GM18909 (cell line): ENCODE data around the gene ZBTB39.
"Not testable (repeated sequence)": the region's sequence is repeated elsewhere in the genome, so short reads cannot be mapped to it uniquely, and the experiment has no call there.

Experiments
- ATAC-seq: cut with Tn5 transposase; IDR thresholded peaks from one replicate; pipeline ENCODE4 v1.9.1; 2021; ENCODE audit warnings: mild to moderate bottlenecking; ENCODE audit not compliant: unreplicated experiment, poor library complexity

The ZBTB39 gene

GRCh38 chr12:56983386-56983785 lies 23.0 kb downstream of the ZBTB39 start:
- ATAC-seq: no peak

- ATAC-seq: not testable (repeated sequence)
These were observed 23.6 kb downstream of the ZBTB39 start for GRCh38 chr12:56982578-56983236.

DNA sequence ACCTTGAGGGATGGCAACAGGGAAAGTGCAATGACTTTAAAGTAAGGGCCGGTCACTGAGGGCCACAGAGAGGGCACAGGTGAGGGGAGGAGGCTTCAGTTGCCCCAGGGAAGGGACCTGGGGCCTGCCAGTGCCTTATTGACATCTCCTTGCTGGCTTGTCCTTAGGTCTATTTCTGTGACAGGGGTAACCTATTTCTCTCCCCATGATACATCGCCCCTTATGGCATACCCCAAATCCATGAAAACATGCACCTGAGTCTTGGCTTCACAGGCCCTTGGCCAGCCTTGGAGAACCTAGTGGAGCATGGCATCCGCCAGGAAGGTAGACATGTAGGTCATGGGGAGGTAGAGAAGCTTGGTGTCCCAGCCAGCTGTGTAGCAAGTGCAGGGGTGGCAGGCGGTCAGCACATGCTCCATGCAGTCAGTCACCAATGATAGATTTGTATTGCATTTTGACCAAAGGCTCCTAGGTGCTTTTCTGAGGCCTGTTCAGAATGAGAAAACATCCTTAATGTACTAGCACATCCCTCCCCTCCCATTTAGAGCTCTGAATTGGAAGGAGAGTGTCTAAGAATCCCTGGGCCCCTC lies 25.3 kb downstream of the ZBTB39 start:
- no peak for ATAC-seq

DNA sequence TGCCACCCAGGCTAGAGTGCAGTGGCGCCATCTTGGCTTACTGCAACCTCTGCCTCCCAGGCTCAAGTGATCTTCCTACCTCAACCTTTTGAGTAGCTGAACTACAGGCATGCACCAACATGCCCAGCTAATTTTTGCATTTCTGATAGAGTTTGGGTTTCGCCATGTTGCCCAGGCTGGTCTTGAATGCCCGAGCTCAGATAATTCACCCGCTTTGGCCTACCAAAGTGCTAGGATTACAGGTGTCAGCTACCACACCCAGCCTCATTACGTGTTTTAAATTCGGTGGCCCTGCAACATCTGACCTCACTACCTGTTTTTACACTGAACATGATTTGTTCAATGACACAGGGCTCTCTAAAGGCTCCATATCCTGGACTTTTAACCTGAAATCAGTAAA lies 26.1 kb downstream of the ZBTB39 start:
- no peak for ATAC-seq

DNA sequence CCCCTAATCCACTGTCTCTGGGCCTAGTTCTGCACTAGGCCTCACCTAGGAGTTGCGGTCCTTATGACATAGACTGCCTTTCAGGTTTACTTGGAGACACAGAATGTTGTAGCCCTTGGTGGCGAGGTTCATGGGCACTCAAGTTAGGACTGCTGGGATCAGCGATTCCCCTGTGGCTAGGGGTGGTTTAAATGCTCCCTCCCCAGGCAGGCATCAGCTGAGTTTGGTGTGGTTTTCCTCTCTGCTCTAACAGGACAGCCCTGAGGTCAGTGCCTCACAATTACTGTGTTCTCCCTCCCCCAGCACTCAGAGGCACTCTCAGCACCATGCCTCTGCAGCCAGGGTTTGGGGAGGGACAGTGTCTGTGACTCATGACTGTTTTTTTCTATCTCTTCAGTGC lies 26.7 kb downstream of the ZBTB39 start:
- ATAC-seq: no peak

- ATAC-seq: no peak
These were observed 27.8 kb downstream of the ZBTB39 start for GRCh38 chr12:56978397-56979138.

- not testable (repeated sequence) for ATAC-seq
These were observed 29.0 kb downstream of the ZBTB39 start for GRCh38 chr12:56977361-56977760.

GRCh38 chr12:56974224-56974623 lies 32.1 kb downstream of the ZBTB39 start:
- not testable (repeated sequence) for ATAC-seq

DNA sequence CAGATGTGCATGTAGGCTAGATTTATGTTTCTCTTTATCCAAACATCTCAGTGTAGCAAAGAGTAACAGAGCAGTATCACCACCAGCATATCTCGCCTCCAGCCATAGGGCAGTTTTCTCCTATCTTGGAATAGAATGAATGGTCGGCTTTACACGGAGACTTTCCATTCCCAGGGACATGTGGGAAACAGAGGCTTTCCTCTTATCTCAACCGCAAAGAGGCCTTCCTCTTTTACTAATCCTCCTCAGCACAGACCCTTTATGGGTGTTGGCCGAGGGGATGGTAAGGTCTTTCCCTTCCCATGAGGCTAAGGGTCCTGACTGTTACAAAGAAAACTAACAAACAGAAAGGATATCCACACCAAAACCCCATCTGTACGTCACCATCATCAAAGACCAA lies 37.4 kb downstream of the ZBTB39 start:
- ATAC-seq: not testable (repeated sequence)

DNA sequence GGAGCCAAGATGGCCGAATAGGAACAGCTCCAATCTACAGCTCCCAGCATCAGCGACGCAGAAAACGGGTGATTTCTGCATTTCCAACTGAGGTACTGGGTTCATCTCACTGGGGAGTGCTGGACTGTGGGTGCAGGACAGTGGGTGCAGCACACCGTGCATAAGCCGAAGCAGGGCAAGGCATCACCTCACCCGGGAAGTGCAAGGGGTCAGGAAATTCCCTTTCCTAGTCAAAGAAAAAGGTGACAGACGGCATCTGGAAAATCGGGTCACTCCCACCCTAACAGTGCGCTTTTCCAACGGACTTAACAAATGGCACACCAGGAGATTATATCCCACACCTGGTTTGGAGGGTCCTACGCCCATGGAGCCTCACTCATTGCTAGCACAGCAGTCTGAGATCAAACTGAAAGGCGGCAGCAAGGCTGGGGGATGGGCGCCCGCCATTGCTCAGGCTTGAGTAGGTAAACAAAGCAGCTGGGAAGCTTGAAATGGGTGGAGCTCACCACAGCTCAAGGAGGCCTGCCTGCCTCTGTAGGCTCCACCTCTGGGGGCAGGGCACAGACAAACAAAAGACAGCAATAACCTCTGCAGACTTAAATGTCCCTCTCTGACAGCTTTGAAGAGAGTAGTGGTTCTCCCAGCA lies 40.2 kb downstream of the ZBTB39 start:
- not testable (repeated sequence) for ATAC-seq

- not testable (repeated sequence) for ATAC-seq
These were observed 41.2 kb downstream of the ZBTB39 start for GRCh38 chr12:56965124-56965523.

- ATAC-seq: not testable (repeated sequence)
These were observed 42.8 kb downstream of the ZBTB39 start for GRCh38 chr12:56963557-56963956.

DNA sequence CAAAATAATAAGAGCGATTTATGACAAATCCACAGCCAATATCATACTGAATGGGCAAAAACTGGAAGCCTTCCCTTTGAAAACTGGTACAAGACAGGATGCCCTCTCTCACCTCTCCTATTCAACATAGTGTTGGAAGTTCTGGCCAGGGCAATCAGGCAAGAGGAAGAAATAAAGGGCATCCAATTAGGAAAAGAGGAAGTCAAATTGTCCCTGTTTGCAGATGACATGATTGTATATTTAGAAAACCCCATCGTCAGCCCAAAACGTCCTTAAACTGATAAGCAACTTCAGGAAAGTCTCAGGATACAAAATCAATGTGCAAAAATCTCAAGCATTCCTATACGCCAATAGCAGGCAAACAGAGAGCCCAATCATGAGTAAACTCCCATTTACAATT lies 44.1 kb downstream of the ZBTB39 start:
- not testable (repeated sequence) for ATAC-seq

DNA sequence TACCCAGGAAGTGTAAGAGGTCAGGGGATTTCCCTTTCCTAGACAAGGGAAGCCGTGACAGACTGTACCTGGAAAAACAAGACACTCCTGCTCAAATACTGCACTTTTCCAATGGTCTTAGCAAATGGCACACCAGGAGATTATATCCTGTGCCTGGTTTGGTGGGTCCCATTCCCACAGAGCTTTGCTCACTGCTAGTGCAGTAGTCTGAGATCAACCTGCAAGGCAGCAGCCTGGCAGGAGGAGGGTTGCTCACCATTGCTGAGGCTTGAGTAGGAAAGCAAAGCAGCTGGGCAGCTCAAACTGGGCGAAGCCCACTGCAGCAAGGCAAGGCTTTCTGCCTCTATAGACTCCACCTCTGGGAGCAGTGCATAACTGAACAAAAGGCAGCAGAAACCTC lies 47.9 kb downstream of the ZBTB39 start:
- ATAC-seq: no peak

- ATAC-seq: no peak
These were observed 48.9 kb downstream of the ZBTB39 start, which contains the start of gene RDH16 for GRCh38 chr12:56957229-56958052. RDH16 (minus strand) TSS chr12:56957608; CDS start chr12:56957462, 146 bp downstream.

DNA sequence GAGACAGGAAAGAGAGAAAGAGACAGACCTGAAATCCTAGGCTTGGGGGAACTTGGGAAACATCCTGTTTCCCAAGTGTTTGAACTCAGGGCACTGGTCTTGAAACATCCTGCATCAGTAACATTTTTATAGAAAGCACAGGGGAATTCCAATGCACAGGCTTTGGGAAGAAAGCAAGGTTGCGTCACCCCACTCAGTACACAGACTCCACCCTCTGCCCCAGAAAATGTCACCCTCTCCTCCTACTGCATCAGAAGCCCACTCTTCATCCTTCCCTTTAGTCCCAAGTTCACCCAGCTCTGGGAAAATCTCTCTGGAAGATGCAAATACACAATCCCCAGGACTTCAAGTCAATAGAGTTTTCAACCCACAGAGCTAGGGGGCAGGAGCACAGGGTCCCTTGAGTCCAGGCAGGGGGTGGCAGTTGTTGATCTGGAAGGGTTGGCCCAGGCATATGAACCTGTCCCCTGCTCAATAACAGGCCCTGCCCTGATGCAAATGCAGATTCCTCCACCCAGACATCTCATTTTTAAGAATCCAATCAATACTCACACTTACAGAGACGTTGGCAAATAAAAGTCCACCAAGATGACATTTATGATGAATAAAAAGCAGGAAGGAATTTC lies 50.6 kb downstream of the ZBTB39 start:
- ATAC-seq: no peak

GRCh38 chr12:56954958-56955355 lies 51.4 kb downstream of the ZBTB39 start:
- ATAC-seq: no peak

DNA sequence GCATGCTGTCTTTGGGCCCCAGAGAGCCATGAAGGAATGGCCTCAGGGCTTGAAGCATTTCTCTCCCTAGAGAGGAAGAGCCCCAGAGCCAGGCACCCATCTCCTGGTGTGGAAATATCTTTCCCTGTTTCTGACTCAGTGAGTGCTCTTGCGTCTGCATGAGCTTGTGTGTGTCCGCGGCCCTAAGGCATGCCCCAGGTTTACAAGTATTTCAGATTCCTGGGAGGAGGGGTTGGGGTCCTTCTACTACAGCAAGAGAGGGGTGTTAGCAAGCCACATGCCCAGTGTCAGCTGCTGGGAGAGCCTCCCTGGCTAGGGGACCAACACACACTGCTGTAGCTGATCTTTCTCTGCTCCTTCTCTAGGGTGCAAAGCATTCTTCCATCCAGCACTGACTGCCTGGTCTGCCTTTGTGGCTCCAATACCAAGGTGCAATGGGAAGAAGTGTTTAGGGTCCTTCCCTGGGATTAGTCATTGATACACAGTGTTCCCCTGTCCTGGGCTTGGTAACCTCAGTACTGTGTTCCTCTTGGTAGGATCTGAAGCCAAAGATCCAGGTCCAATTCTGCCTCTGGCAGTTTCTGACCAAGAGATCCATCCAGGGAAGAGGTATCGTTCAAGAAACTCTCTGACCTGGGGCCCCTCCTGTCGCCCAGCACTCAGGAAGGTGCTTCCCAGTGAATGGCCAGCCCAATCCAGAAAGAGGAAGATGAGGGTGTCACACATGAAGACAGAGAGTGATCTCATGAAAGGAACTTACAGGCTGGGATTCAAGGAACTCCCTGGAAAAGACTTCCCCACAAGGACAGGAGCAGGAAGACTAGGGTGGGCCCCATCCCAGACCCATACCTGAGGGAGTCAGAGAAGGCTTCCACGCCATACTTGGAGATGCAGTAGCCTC lies 52.0 kb downstream of the ZBTB39 start:
- ATAC-seq: no peak

DNA sequence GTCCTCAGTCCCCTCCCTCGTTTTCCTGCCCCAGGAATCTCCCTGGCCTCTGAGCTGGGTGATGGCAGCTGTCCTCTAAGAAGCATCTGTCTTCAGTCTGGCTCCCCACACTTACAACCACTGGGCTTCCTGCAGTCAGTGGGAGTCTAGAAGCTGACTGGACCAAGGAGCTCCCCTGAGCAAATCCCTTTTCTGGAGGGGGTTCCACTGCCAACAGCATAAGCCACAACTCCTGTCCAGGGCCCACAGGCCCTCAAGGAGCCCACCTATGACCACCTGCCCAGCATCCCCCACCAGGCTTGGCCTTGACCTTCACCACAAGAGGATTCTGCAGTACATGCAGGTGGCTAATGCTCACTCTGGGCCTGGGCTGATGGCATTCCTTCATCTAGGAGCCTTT lies 53.0 kb downstream of the ZBTB39 start:
- no peak for ATAC-seq
